HepG2 (cell line): ENCODE data around the gene COQ8A. TPM values are rescaled to one million over a fixed set of nuclear protein-coding genes. Genes with fewer than 3 reads are reported as not detected.

ENCODE experiments used
- AGO2 ChIP-seq: fragments of 200-400 bp; formaldehyde crosslinking; optimal IDR thresholded peaks from 2 replicates; pipeline ENCODE3; 2017; ENCODE audit warnings: mild to moderate bottlenecking, low read depth, low read length, moderate library complexity
- CCAR2 ChIP-seq: fragments of 200-400 bp; formaldehyde crosslinking; optimal IDR thresholded peaks from 2 replicates; pipeline ENCODE3; 2018; ENCODE audit warnings: low read depth, mild to moderate bottlenecking, low read length, moderate library complexity
- CEBPG ChIP-seq: IDR thresholded peaks from 2 replicates; pipeline ENCODE4 v1.6.1; 2016
- ETV6 ChIP-seq: sonication (generic); formaldehyde crosslinking; conservative IDR thresholded peaks from 2 replicates; pipeline ENCODE4 v1.4.0; 2020; ENCODE audit warnings: missing genetic modification reagents
- LCORL ChIP-seq, 2 experiments: fragments of 450-650 bp in 1 of 2; sonication (generic) in 1 of 2; formaldehyde crosslinking in 1 of 2; IDR thresholded peaks; 2 replicates each; pipeline versions ENCODE4 v1.5.0 to v1.6.1; 2017 to 2020; ENCODE audit warnings: antibody characterized with exemption in 1 of 2, missing genetic modification reagents in 1 of 2
- MBD4 ChIP-seq: IDR thresholded peaks from 2 replicates; pipeline ENCODE4 v1.6.1; 2012; ENCODE audit warnings: low read length, inconsistent platforms, borderline replicate concordance
- RFX1 ChIP-seq: fragments of 450-650 bp; IDR thresholded peaks from 2 replicates; pipeline ENCODE4 v1.6.1; 2017
- SAP130 ChIP-seq: IDR thresholded peaks from 2 replicates; pipeline ENCODE4 v1.6.1; 2016; ENCODE audit warnings: low read depth
- SMARCE1 ChIP-seq: fragments of 450-650 bp; IDR thresholded peaks from 2 replicates; pipeline ENCODE4 v1.6.1; 2017; ENCODE audit warnings: borderline replicate concordance
- SOX6 ChIP-seq, 2 experiments: fragments of 450-650 bp in 1 of 2; sonication (generic) in 1 of 2; formaldehyde crosslinking in 1 of 2; IDR thresholded peaks; 2 replicates each; pipeline versions ENCODE4 v1.4.0 to v1.6.1; 2017 to 2020; ENCODE audit warnings: antibody characterized with exemption in 1 of 2, mild to moderate bottlenecking in 1 of 2, missing genetic modification reagents in 1 of 2
- TCF12 ChIP-seq, 2 experiments: fragments of 450-650 bp in 1 of 2; sonication (generic) in 1 of 2; formaldehyde crosslinking in 1 of 2; IDR thresholded peaks; 2 replicates each; pipeline versions ENCODE4 v1.6.1 to v1.8.0; 2017 to 2022; ENCODE audit warnings: antibody characterized with exemption in 1 of 2, mild to moderate bottlenecking in 1 of 2, missing genetic modification reagents in 1 of 2, moderate library complexity in 1 of 2
- WIZ ChIP-seq: sonication (generic); formaldehyde crosslinking; IDR thresholded peaks from 2 replicates; pipeline ENCODE4 v1.5.1; 2020; ENCODE audit warnings: mild to moderate bottlenecking, missing genetic modification reagents
- ZMYM3 ChIP-seq: sonication (generic); formaldehyde crosslinking; IDR thresholded peaks from 2 replicates; pipeline ENCODE4 v1.5.1; 2020; ENCODE audit warnings: mild to moderate bottlenecking, missing genetic modification reagents
- ZNF235 ChIP-seq: sonication (generic); formaldehyde crosslinking; IDR thresholded peaks from 2 replicates; pipeline ENCODE4 v1.8.1; 2023; ENCODE audit warnings: mild to moderate bottlenecking, missing genetic modification reagents, borderline replicate concordance
- ZNF335 ChIP-seq: sonication (generic); formaldehyde crosslinking; IDR thresholded peaks from 2 replicates; pipeline ENCODE4 v1.4.0; 2020; ENCODE audit warnings: missing genetic modification reagents
- ZNF543 ChIP-seq: sonication (generic); formaldehyde crosslinking; IDR thresholded peaks from 2 replicates; pipeline ENCODE4 v1.4.0; 2020; ENCODE audit warnings: mild to moderate bottlenecking, missing genetic modification reagents
- ZNF746 ChIP-seq: sonication (generic); formaldehyde crosslinking; IDR thresholded peaks from 2 replicates; pipeline ENCODE4 v1.8.0; 2022; ENCODE audit warnings: mild to moderate bottlenecking, missing genetic modification reagents
- polyA plus RNA-seq, 8 experiments: library from polyadenylated mRNA; depleted of rRNA in 3 of 8; stranded (reverse) in 7 of 8; unstranded in 1 of 8; fragments of >200 nt; fragmentation: Illumina TruSeq in 4 of 8; extraction: Trizol in 4 of 8; gene quantifications; 2 replicates each; pipeline versions ENCODE4 v1.2.1 to v1.2.3, GENCODE V29; 2011 to 2016; ENCODE audit warnings: low read depth in 4 of 8, missing spikeins in 1 of 8, mixed read lengths in 1 of 8; ENCODE audit not compliant: insufficient read depth in 1 of 8
- total RNA-seq, 5 experiments: library from RNA; depleted of rRNA; stranded (reverse); fragments of >200 nt; fragmentation: Illumina TruSeq; extraction: Trizol; gene quantifications; 2 replicates each; pipeline ENCODE4 v1.2.3, GENCODE V29; 2016; ENCODE audit warnings: low read depth in 1 of 5
- TF ChIP-seq, protein P1 (sequence below), 2 experiments: fragments of 450-650 bp in 1 of 2; sonication (generic) in 1 of 2; formaldehyde crosslinking in 1 of 2; IDR thresholded peaks; 2 replicates each; pipeline versions ENCODE4 v1.6.1 to v1.8.0; 2016 to 2022; ENCODE audit warnings: antibody characterized with exemption in 1 of 2, mild to moderate bottlenecking in 1 of 2, missing genetic modification reagents in 1 of 2
- TF ChIP-seq, protein P2 (sequence below): sonication (generic); formaldehyde crosslinking; IDR thresholded peaks from 2 replicates; pipeline ENCODE4 v1.4.0; 2020; ENCODE audit warnings: missing genetic modification reagents

Gene COQ8A
- total and polyA plus RNA-seq, 2 of the 13 experiments (the other 11 are each of a cell fraction or from before 2014, with no cell fraction given), result 60.4 to 88.7 TPM

GRCh38 chr1:226973898-226974543, 33.9 kb downstream of the COQ8A start (continued):
- TF ChIP-seq RFX1, result no peak
- no peak for TF ChIP-seq SOX6 (IDR thresholded peaks at IDR 0.05)
- TF ChIP-seq SOX6 (CRISPR knock-in tag; IDR thresholded peaks at IDR 0.05), result 0 out of 2 replicates have a peak, but pooled peaks have one; percentile 45
- TF ChIP-seq TCF12 (IDR thresholded peaks at IDR 0.05), result no peak
- 0 out of 2 replicates have a peak, but pooled peaks have one; percentile 53 for TF ChIP-seq TCF12 (CRISPR knock-in tag; IDR thresholded peaks at IDR 0.05)
- 0 out of 2 replicates have a peak, but pooled peaks have one; percentile 19 for TF ChIP-seq ZNF543 (CRISPR knock-in tag)
- peak; percentile 61 for TF ChIP-seq SAP130
- TF ChIP-seq, protein P1, sequence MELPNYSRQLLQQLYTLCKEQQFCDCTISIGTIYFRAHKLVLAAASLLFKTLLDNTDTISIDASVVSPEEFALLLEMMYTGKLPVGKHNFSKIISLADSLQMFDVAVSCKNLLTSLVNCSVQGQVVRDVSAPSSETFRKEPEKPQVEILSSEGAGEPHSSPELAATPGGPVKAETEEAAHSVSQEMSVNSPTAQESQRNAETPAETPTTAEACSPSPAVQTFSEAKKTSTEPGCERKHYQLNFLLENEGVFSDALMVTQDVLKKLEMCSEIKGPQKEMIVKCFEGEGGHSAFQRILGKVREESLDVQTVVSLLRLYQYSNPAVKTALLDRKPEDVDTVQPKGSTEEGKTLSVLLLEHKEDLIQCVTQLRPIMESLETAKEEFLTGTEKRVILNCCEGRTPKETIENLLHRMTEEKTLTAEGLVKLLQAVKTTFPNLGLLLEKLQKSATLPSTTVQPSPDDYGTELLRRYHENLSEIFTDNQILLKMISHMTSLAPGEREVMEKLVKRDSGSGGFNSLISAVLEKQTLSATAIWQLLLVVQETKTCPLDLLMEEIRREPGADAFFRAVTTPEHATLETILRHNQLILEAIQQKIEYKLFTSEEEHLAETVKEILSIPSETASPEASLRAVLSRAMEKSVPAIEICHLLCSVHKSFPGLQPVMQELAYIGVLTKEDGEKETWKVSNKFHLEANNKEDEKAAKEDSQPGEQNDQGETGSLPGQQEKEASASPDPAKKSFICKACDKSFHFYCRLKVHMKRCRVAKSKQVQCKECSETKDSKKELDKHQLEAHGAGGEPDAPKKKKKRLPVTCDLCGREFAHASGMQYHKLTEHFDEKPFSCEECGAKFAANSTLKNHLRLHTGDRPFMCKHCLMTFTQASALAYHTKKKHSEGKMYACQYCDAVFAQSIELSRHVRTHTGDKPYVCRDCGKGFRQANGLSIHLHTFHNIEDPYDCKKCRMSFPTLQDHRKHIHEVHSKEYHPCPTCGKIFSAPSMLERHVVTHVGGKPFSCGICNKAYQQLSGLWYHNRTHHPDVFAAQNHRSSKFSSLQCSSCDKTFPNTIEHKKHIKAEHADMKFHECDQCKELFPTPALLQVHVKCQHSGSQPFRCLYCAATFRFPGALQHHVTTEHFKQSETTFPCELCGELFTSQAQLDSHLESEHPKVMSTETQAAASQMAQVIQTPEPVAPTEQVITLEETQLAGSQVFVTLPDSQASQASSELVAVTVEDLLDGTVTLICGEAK (IDR thresholded peaks at IDR 0.05), result no peak
- TF ChIP-seq, protein P1 (CRISPR knock-in tag; IDR thresholded peaks at IDR 0.05), result no peak
- TF ChIP-seq MBD4, result no peak
- TF ChIP-seq AGO2, result peak; percentile 27
- 0 out of 2 replicates have a peak, but pooled peaks have one; percentile 41 for TF ChIP-seq ZMYM3 (CRISPR knock-in tag)
- no peak for TF ChIP-seq ZNF335 (CRISPR knock-in tag)
- TF ChIP-seq WIZ (CRISPR knock-in tag), result 0 out of 2 replicates have a peak, but pooled peaks have one; percentile 85
- TF ChIP-seq ZNF746, result 0 out of 2 replicates have a peak, but pooled peaks have one; percentile 23
- TF ChIP-seq LCORL (IDR thresholded peaks at IDR 0.05), result no peak
- TF ChIP-seq LCORL (CRISPR knock-in tag; IDR thresholded peaks at IDR 0.05), result no peak
- no peak for TF ChIP-seq CCAR2
- no peak for TF ChIP-seq SMARCE1
- TF ChIP-seq, protein P2, sequence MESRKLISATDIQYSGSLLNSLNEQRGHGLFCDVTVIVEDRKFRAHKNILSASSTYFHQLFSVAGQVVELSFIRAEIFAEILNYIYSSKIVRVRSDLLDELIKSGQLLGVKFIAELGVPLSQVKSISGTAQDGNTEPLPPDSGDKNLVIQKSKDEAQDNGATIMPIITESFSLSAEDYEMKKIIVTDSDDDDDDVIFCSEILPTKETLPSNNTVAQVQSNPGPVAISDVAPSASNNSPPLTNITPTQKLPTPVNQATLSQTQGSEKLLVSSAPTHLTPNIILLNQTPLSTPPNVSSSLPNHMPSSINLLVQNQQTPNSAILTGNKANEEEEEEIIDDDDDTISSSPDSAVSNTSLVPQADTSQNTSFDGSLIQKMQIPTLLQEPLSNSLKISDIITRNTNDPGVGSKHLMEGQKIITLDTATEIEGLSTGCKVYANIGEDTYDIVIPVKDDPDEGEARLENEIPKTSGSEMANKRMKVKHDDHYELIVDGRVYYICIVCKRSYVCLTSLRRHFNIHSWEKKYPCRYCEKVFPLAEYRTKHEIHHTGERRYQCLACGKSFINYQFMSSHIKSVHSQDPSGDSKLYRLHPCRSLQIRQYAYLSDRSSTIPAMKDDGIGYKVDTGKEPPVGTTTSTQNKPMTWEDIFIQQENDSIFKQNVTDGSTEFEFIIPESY (CRISPR knock-in tag), result no peak
- no peak for TF ChIP-seq ETV6
- peak; percentile 78 for TF ChIP-seq CEBPG (CRISPR knock-in tag)
- TF ChIP-seq ZNF235 (CRISPR knock-in tag), result 0 out of 2 replicates have a peak, but pooled peaks have one; percentile 12
